ENCODE measurements around the gene PSEN2.
"Not testable (repeated sequence)": the region's sequence is repeated elsewhere in the genome, so short reads cannot be mapped to it uniquely, and the experiment has no call there.

GRCh38 chr1:226834179-226834578, 36.2 kb upstream of the PSEN2 start:
- not testable (repeated sequence) for TF ChIP-seq CTCF (conservative IDR thresholded peaks at IDR 0.05; ENCODE audit: low read length); EZH2phosphoT487 (IDR thresholded peaks at IDR 0.05; ENCODE audit: borderline replicate concordance, low read depth, low read length)
